Muscle of leg (tissue), 11 donors: Measurements from ENCODE around the gene KRTDAP. TPM values are rescaled to one million over a fixed set of nuclear protein-coding genes. Genes with fewer than 3 reads are reported as not detected.
A peak's percentile ranks its signal among the peaks of the same experiment; 100 is the strongest.

Experiments used
- DNase-seq: peaks from one replicate; pipeline ENCODE4 v3.0.0; 2013
- H3K27ac ChIP-seq: one replicate; pipeline ENCODE4 v1.5.1; 2013; ENCODE audit warnings: mild to moderate bottlenecking, low read length, control low read depth
- H3K27me3 ChIP-seq: one replicate; pipeline ENCODE4 v1.6.1; 2013; ENCODE audit warnings: low read length; ENCODE audit not compliant: control insufficient read depth, insufficient read depth
- H3K36me3 ChIP-seq: one replicate; pipeline ENCODE4 v1.6.1; 2013; ENCODE audit warnings: low read length; ENCODE audit not compliant: control insufficient read depth, insufficient read depth
- H3K4me1 ChIP-seq: one replicate; pipeline ENCODE4 v1.6.1; 2013; ENCODE audit warnings: low read length; ENCODE audit not compliant: control insufficient read depth, insufficient read depth
- H3K4me3 ChIP-seq: one replicate; pipeline ENCODE4 v1.5.1; 2013; ENCODE audit warnings: low read length, control low read depth
- H3K9me3 ChIP-seq: replicated peaks from 2 replicates; pipeline ENCODE4 v1.6.1; 2013; ENCODE audit warnings: low read depth, low read length; ENCODE audit not compliant: control insufficient read depth
- WGBS: methylation state at CpG from one replicate; pipeline ENCODE4 v1.1.5; 2013; ENCODE audit warnings: missing lambda C conversion rate; ENCODE audit not compliant: insufficient coverage; 5-methylcytosine and 5-hydroxymethylcytosine counted together
- polyA plus RNA-seq, 8 donors: library from polyadenylated mRNA; unstranded; fragments of 120-200 nt; gene quantifications; one replicate each; pipeline versions ENCODE4 v1.2.1 to v1.2.3, GENCODE V29; 2013; ENCODE audit warnings: inconsistent platforms in 1 of 8, low replicate concordance in 1 of 8; ENCODE audit not compliant: insufficient read length in 8 of 8, insufficient read depth in 1 of 8
- total RNA-seq: library from RNA; stranded (reverse); fragments of 120-200 nt; gene quantifications from one replicate; pipeline ENCODE4 v1.2.4, GENCODE V29; 2013

The KRTDAP gene
- total and polyA plus RNA-seq, 9 donors: 0.18 to 36.6 (median 0.58) TPM; not detected in 4

- H3K9me3 ChIP-seq: no peaks in the 10 kb centered on the region
- peaks cover 16% of the 10 kb centered on the region for H3K4me1 ChIP-seq
- H3K27ac ChIP-seq: no peak overlapping the region
- H3K27me3 ChIP-seq: no peaks in the 10 kb centered on the region
- no peak overlapping the region for H3K4me3 ChIP-seq
- WGBS: 92% methylated on average over 2 of the region's 5 CpGs
- no peak for DNase-seq
- H3K36me3 ChIP-seq: no peaks in the 10 kb centered on the region
Observed at GRCh38 chr19:35457173-35457572, 33.1 kb downstream of the KRTDAP start.

GRCh38 chr19:35455616-35456201, 34.6 kb downstream of the KRTDAP start:
- no peaks in the 10 kb centered on the region for H3K36me3 ChIP-seq
- DNase-seq: no peak
- peaks cover 10% of the 10 kb centered on the region for H3K4me1 ChIP-seq
- no peaks in the 10 kb centered on the region for H3K9me3 ChIP-seq
- WGBS: no CpG with 5 or more reads among the region's 3 CpGs
- no peak overlapping the region for H3K27ac ChIP-seq
- H3K27me3 ChIP-seq: no peaks in the 10 kb centered on the region
- H3K4me3 ChIP-seq: no peak overlapping the region

- H3K27me3 ChIP-seq: no peaks in the 10 kb centered on the region
Observed at GRCh38 chr19:35454663-35455062, 35.6 kb downstream of the KRTDAP start.

GRCh38 chr19:35451338-35452096, 38.7 kb downstream of the KRTDAP start:
- Histone ChIP-seq H3K4me1 (peaks cover 15% of the 10 kb centered on the region), H3K27me3 (no peaks in the 10 kb centered on the region), H3K27ac (no peak overlapping the region), H3K9me3 (no peaks in the 10 kb centered on the region), H3K4me3 (no peak overlapping the region), H3K36me3 (no peaks in the 10 kb centered on the region)
- 51% methylated on average over 4 of the region's 7 CpGs for WGBS
- no peak for DNase-seq

More at GRCh38 chr19:35454663-35455062, 35.6 kb downstream of the KRTDAP start:
- Histone ChIP-seq H3K27ac (no peak overlapping the region), H3K4me3 (no peak overlapping the region), H3K36me3 (no peaks in the 10 kb centered on the region), H3K9me3 (no peaks in the 10 kb centered on the region), H3K4me1 (peaks cover 10% of the 10 kb centered on the region)
- DNase-seq: no peak
- WGBS: 83% methylated on average over 2 of the region's 2 CpGs

GRCh38 chr19:35449359-35450043, 40.8 kb downstream of the KRTDAP start:
- H3K27ac ChIP-seq: no peak overlapping the region
- peaks cover 15% of the 10 kb centered on the region for H3K4me1 ChIP-seq
- H3K4me3 ChIP-seq: no peak overlapping the region
- H3K9me3 ChIP-seq: no peaks in the 10 kb centered on the region
- no peaks in the 10 kb centered on the region for H3K27me3 ChIP-seq
- 76% methylated on average over 25 of the region's 27 CpGs for WGBS
- H3K36me3 ChIP-seq: no peaks in the 10 kb centered on the region
- no peak for DNase-seq

GRCh38 chr19:35447606-35448469, 42.4 kb downstream of the KRTDAP start, which contains the start of gene FFAR2:
FFAR2 (plus strand) TSS chr19:35448257; CDS start chr19:35449715, 1,458 bp downstream.
- 93% methylated on average over 6 of the region's 12 CpGs for WGBS

GRCh38 chr19:35445826-35446593, 44.3 kb downstream of the KRTDAP start:
- Histone ChIP-seq H3K27me3 (no peaks in the 10 kb centered on the region), H3K9me3 (no peaks in the 10 kb centered on the region), H3K27ac (no peak overlapping the region), H3K36me3 (no peaks in the 10 kb centered on the region), H3K4me3 (no peak overlapping the region), H3K4me1 (peaks cover 15% of the 10 kb centered on the region)
- DNase-seq: peak; percentile 24
- 71% methylated on average over 13 of the region's 21 CpGs for WGBS

More at GRCh38 chr19:35447606-35448469, 42.4 kb downstream of the KRTDAP start, which contains the start of gene FFAR2:
- H3K27me3 ChIP-seq: no peaks in the 10 kb centered on the region
- no peak within 1 kb of the TSS for H3K4me3 ChIP-seq
- no peaks in the 10 kb centered on the region for H3K9me3 ChIP-seq
- no peak within 1 kb of the TSS for H3K27ac ChIP-seq
- no peak for DNase-seq
- H3K36me3 ChIP-seq: no peaks in the 10 kb centered on the region
- peaks cover 15% of the 10 kb centered on the region for H3K4me1 ChIP-seq

- Histone ChIP-seq H3K9me3 (no peaks in the 10 kb centered on the region), H3K4me1 (peaks cover 15% of the 10 kb centered on the region), H3K36me3 (no peaks in the 10 kb centered on the region), H3K27ac (no peak overlapping the region), H3K27me3 (no peaks in the 10 kb centered on the region), H3K4me3 (no peak overlapping the region)
- WGBS: no CpG with 5 or more reads among the region's 1 CpG
- no peak for DNase-seq
Observed at GRCh38 chr19:35444735-35445134, 45.5 kb downstream of the KRTDAP start.

GRCh38 chr19:35442091-35442490, 48.2 kb downstream of the KRTDAP start:
- H3K9me3 ChIP-seq: no peaks in the 10 kb centered on the region

More at GRCh38 chr19:35442091-35442490, 48.2 kb downstream of the KRTDAP start:
- 71% methylated on average over 5 of the region's 7 CpGs for WGBS
- Histone ChIP-seq H3K27me3 (no peaks in the 10 kb centered on the region), H3K27ac (no peak overlapping the region), H3K4me1 (peaks cover 14% of the 10 kb centered on the region), H3K36me3 (no peaks in the 10 kb centered on the region), H3K4me3 (no peak overlapping the region)
- no peak for DNase-seq
